Measurements from ENCODE around the gene PLCH2. TPM values are rescaled to one million over a fixed set of nuclear protein-coding genes. Genes with fewer than 3 reads are reported as not detected.

Gene PLCH2
- total and polyA plus RNA-seq, 2 donors (not counting 1 experiment from before 2014, with no cell fraction given), result 20.0 to 34.9 TPM

DNA sequence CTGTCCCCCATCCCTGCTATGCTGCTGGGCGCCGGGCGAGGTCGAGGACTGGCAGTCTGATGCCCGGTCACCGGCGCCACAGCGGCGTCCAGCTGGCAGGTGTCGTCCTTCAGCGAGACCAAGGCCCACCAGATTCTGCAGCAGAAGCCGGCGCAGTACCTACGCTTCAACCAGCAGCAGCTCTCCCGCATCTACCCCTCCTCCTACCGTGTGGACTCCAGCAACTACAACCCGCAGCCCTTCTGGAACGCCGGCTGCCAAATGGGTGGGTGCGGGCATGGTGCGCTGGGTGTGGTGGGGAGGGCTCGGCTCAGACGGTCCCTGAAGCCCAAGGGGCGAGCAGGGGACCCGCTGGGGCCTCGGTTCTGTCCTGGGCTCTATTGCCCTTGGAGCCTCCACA lies 20.7 kb downstream of the PLCH2 start:
- H3K9me3 Mint-ChIP-seq (ENCODE audit: insufficient read depth), result no peaks in the 10 kb centered on the region
- no peak for DNase-seq
- peak overlapping the region; percentile 94 for H3K27ac Mint-ChIP-seq
- H2AFZ ChIP-seq (ENCODE audit: insufficient read depth, low read depth, low read length, poor library complexity, severe bottlenecking), result no peak overlapping the region
- intact Hi-C loops (cut with micrococcal nuclease), result loop anchor here (5.0 kb wide), 1 partner anchor 51 kb away; no protein-coding TSS in a partner anchor
- peaks cover 80 to 90% of the 10 kb centered on the region in 2 donors for H3K4me1 ChIP-seq (ENCODE audit: control insufficient read depth in 2 of 2, insufficient read depth in 2 of 2, low read length in 2 of 2)
- H3K27me3 ChIP-seq (replicated peaks in 1 of 4; ENCODE audit: control extremely low read depth in 1 of 4, control insufficient read depth in 3 of 4, insufficient read depth in 4 of 4, low read length in 3 of 4), result no peaks in the 10 kb centered on the region
- peak overlapping the region; percentile 81 for H3K4me2 ChIP-seq (replicated peaks; ENCODE audit: low read depth, low read length, poor library complexity, severe bottlenecking)
- no peaks in the 10 kb centered on the region for H3K27me3 Mint-ChIP-seq
- H3K4me3 ChIP-seq (ENCODE audit: control extremely low read depth in 1 of 5, extremely low read depth in 1 of 5, insufficient read depth in 1 of 5, low read depth in 2 of 5, low read length in 4 of 5), result peak overlapping the region in 2 of 5 experiments; percentile 15 to 25
- no peak for TF ChIP-seq EZH2 (IDR thresholded peaks at IDR 0.05; ENCODE audit: borderline replicate concordance, insufficient read depth, low read depth, low read length, poor library complexity, severe bottlenecking)
- TF ChIP-seq, protein P1, sequence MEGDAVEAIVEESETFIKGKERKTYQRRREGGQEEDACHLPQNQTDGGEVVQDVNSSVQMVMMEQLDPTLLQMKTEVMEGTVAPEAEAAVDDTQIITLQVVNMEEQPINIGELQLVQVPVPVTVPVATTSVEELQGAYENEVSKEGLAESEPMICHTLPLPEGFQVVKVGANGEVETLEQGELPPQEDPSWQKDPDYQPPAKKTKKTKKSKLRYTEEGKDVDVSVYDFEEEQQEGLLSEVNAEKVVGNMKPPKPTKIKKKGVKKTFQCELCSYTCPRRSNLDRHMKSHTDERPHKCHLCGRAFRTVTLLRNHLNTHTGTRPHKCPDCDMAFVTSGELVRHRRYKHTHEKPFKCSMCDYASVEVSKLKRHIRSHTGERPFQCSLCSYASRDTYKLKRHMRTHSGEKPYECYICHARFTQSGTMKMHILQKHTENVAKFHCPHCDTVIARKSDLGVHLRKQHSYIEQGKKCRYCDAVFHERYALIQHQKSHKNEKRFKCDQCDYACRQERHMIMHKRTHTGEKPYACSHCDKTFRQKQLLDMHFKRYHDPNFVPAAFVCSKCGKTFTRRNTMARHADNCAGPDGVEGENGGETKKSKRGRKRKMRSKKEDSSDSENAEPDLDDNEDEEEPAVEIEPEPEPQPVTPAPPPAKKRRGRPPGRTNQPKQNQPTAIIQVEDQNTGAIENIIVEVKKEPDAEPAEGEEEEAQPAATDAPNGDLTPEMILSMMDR (IDR thresholded peaks at IDR 0.05), result no peak
- H3K79me2 ChIP-seq (ENCODE audit: control insufficient read depth, insufficient read depth, low read length), result no peaks in the 10 kb centered on the region
- H3K4me3 Mint-ChIP-seq, result peak overlapping the region; percentile 74
- H3K27ac ChIP-seq (ENCODE audit: low read length in 2 of 2), result peak overlapping the region in 1 of 2 donors; percentile 59
- peaks cover 70% of the 10 kb centered on the region for H3K4me1 Mint-ChIP-seq
- H4K20me1 ChIP-seq (ENCODE audit: control insufficient read depth, insufficient read depth, low read length, poor library complexity, severe bottlenecking), result no peaks in the 10 kb centered on the region
- H3K36me3 ChIP-seq (replicated peaks in 1 of 2; ENCODE audit: control extremely low read depth in 1 of 2, control insufficient read depth in 1 of 2, extremely low read depth in 1 of 2, insufficient read depth in 2 of 2, low read length in 1 of 2), result no peaks in the 10 kb centered on the region
- ChIA-PET CTCF (interaction anchor here (1.0 to 1.5 kb wide), 3 partner anchors 51 to 82 kb away, joined by 3 to 5 read pairs (median 3); no protein-coding TSS in a partner anchor), POLR2A (interaction anchor here (0.6 to 1.6 kb wide), 4 partner anchors 29 to 105 kb away, joined by 3 to 7 read pairs (median 3); partner anchors contain the start of genes MORN1, PANK4 and RER1)
- no peak for ATAC-seq (ENCODE audit: low read depth)
- peaks cover 0 to 2% (median 0%) of the 10 kb centered on the region in 3 donors for H3K9me3 ChIP-seq (ENCODE audit: control extremely low read depth in 1 of 3, control insufficient read depth in 2 of 3, insufficient read depth in 1 of 3, low read length in 2 of 3)
- H3K9ac ChIP-seq (ENCODE audit: low read length), result peak overlapping the region; percentile 41
- 69% methylated on average over 11 of the region's 26 CpGs for WGBS (ENCODE audit: insufficient coverage)

- no peak overlapping the region for H3K4me3 ChIP-seq (ENCODE audit: control extremely low read depth in 1 of 5, extremely low read depth in 1 of 5, insufficient read depth in 1 of 5, low read depth in 2 of 5, low read length in 4 of 5)
- H3K27me3 ChIP-seq (replicated peaks in 1 of 4; ENCODE audit: control extremely low read depth in 1 of 4, control insufficient read depth in 3 of 4, insufficient read depth in 4 of 4, low read length in 3 of 4), result no peaks in the 10 kb centered on the region
- Mint-ChIP-seq H3K27ac (peak overlapping the region; percentile 67), H3K27me3 (no peaks in the 10 kb centered on the region), H3K9me3 (ENCODE audit: insufficient read depth) (no peaks in the 10 kb centered on the region), H3K4me3 (peak overlapping the region; percentile 45), H3K4me1 (peaks cover 71% of the 10 kb centered on the region)
- no peak for ATAC-seq (ENCODE audit: low read depth)
- H3K27ac ChIP-seq (ENCODE audit: low read length in 2 of 2), result no peak overlapping the region
- TF ChIP-seq, protein P1 (IDR thresholded peaks at IDR 0.05), result no peak
- TF ChIP-seq EZH2 (IDR thresholded peaks at IDR 0.05; ENCODE audit: borderline replicate concordance, insufficient read depth, low read depth, low read length, poor library complexity, severe bottlenecking), result no peak
- POLR2A ChIA-PET, result interaction anchor here (0.8 kb wide), 1 partner anchor 28 kb away, joined by 4 read pairs; the partner anchor contains the start of gene PANK4
- no peaks in the 10 kb centered on the region for H3K79me2 ChIP-seq (ENCODE audit: control insufficient read depth, insufficient read depth, low read length)
- H3K4me2 ChIP-seq (replicated peaks; ENCODE audit: low read depth, low read length, poor library complexity, severe bottlenecking), result peak overlapping the region; percentile 81
- WGBS (ENCODE audit: insufficient coverage), result 57% methylated on average over 3 of the region's 4 CpGs
- H3K9me3 ChIP-seq (ENCODE audit: control extremely low read depth in 1 of 3, control insufficient read depth in 2 of 3, insufficient read depth in 1 of 3, low read length in 2 of 3), result peaks cover 0 to 2% (median 0%) of the 10 kb centered on the region in 3 donors
- H2AFZ ChIP-seq (ENCODE audit: insufficient read depth, low read depth, low read length, poor library complexity, severe bottlenecking), result no peak overlapping the region
- no peak for DNase-seq
- H3K4me1 ChIP-seq (ENCODE audit: control insufficient read depth in 2 of 2, insufficient read depth in 2 of 2, low read length in 2 of 2), result peaks cover 80 to 88% of the 10 kb centered on the region in 2 donors
- no peak overlapping the region for H3K9ac ChIP-seq (ENCODE audit: low read length)
- CTCF ChIA-PET, result interaction anchor here (0.6 kb wide), 1 partner anchor 22 kb away, joined by 3 read pairs; no protein-coding TSS in a partner anchor
- H3K36me3 ChIP-seq (replicated peaks in 1 of 2; ENCODE audit: control extremely low read depth in 1 of 2, control insufficient read depth in 1 of 2, extremely low read depth in 1 of 2, insufficient read depth in 2 of 2, low read length in 1 of 2), result no peaks in the 10 kb centered on the region
- no peaks in the 10 kb centered on the region for H4K20me1 ChIP-seq (ENCODE audit: control insufficient read depth, insufficient read depth, low read length, poor library complexity, severe bottlenecking)
- intact Hi-C loops (cut with micrococcal nuclease), result loop anchor here (5.0 kb wide), 1 partner anchor 49 kb away; no protein-coding TSS in a partner anchor
Observed at GRCh38 chr1:2497891-2498290, 21.8 kb downstream of the PLCH2 start.

All from B cell (primary cell).